ENCODE results near the gene ZNF800. TPM values are rescaled to one million over a fixed set of nuclear protein-coding genes. Genes with fewer than 3 reads are reported as not detected.

The ZNF800 gene
- total RNA-seq, 4 donors from 2014 or later = 24.7 to 35.6 (median 27.9) TPM

DNA sequence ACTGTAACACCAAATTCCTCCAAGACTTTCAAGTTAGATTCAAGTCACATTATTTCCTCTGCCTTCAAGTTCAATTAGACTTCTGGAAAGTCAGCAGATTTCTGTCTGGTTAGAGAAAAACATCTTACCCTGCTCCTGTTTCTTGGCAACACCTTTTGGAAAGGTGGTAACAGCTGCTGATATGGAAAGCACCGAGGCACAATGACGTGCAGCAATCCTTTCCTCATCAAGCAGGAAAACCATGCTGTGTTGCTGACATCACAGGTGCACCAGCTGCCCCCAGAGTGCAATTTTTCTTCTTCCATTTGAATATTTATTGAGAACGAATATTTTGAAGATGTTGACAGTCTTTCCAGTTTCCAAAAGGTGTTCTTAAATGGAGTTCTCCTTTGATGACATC lies 41.9 kb downstream of the ZNF800 start:
- DNase-seq (ENCODE audit: extremely low spot score) = no peak
- no peak for TF ChIP-seq EP300 (IDR thresholded peaks at IDR 0.05)
- TF ChIP-seq, protein P1, sequence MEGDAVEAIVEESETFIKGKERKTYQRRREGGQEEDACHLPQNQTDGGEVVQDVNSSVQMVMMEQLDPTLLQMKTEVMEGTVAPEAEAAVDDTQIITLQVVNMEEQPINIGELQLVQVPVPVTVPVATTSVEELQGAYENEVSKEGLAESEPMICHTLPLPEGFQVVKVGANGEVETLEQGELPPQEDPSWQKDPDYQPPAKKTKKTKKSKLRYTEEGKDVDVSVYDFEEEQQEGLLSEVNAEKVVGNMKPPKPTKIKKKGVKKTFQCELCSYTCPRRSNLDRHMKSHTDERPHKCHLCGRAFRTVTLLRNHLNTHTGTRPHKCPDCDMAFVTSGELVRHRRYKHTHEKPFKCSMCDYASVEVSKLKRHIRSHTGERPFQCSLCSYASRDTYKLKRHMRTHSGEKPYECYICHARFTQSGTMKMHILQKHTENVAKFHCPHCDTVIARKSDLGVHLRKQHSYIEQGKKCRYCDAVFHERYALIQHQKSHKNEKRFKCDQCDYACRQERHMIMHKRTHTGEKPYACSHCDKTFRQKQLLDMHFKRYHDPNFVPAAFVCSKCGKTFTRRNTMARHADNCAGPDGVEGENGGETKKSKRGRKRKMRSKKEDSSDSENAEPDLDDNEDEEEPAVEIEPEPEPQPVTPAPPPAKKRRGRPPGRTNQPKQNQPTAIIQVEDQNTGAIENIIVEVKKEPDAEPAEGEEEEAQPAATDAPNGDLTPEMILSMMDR (IDR thresholded peaks at IDR 0.05) = no peak
- TF ChIP-seq POLR2AphosphoS5 (IDR thresholded peaks at IDR 0.05) = no peak
- Histone ChIP-seq H3K4me1 (peaks cover 0 to 14% (median 11%) of the 10 kb centered on the region in 4 donors), H3K27me3 (no peaks in the 10 kb centered on the region), H3K9me3 (no peaks in the 10 kb centered on the region), H3K36me3 (peaks cover 0 to 14% (median 0%) of the 10 kb centered on the region in 4 donors), H3K27ac (replicated peaks in 1 of 4) (no peak overlapping the region), H3K4me3 (no peak overlapping the region)
- WGBS = 69% methylated on average over 3 of the region's 3 CpGs
- intact Hi-C loops (cut with DNase I) = no loop called here

DNA sequence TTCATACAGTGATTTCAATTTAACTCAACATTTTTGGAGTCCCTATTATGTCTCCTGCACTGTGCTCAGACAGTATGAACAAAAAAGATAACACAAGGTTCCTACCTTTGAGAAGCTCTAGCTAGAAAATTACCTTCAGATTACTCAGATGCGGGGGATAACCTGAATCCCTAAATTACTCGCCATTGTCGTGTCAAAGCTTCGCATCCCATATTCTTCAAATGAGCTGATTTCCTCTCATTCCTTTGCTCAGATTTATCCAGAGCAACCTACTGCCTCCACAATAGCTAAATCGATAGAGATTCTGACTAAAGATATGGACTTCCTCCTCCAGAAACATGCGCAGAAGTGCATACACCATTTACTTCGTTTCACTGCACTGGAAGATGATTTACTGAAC lies 42.6 kb downstream of the ZNF800 start:
- Histone ChIP-seq H3K36me3 (peaks cover 0 to 8% (median 0%) of the 10 kb centered on the region in 4 donors), H3K27me3 (no peaks in the 10 kb centered on the region), H3K9me3 (no peaks in the 10 kb centered on the region), H3K4me1 (peaks cover 0 to 14% (median 11%) of the 10 kb centered on the region in 4 donors), H3K27ac (replicated peaks in 1 of 4) (no peak overlapping the region), H3K4me3 (no peak overlapping the region)
- 92% methylated on average over 7 of the region's 7 CpGs for WGBS
- intact Hi-C loops (cut with DNase I) = no loop called here
- no peak for DNase-seq (ENCODE audit: extremely low spot score)
- TF ChIP-seq POLR2AphosphoS5 (IDR thresholded peaks at IDR 0.05) (no peak), EP300 (IDR thresholded peaks at IDR 0.05) (no peak), POLR2A (IDR thresholded peaks at IDR 0.05; ENCODE audit: low read depth) (no peak)
- TF ChIP-seq, protein P1 (IDR thresholded peaks at IDR 0.05) = no peak

DNA sequence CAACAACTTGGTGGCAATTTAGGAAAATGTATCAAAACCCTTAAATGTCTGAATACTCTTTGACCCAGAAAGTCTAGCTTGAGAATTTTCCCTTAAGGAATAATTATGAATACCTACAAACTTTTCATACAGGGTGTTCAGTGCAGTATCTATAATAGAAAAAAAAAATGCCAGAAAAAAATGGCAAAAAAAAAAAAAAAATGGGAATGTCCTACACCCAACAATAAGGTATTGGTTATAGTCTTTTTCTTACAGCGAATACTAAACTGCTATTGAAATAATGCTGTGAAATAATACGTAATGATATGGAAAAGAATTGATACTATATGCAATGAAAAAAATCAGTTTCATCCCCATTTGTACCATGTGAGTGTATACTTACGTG lies 44.3 kb downstream of the ZNF800 start:
- TF ChIP-seq EP300 (IDR thresholded peaks at IDR 0.05) (no peak), POLR2AphosphoS5 (IDR thresholded peaks at IDR 0.05) (no peak), POLR2A (IDR thresholded peaks at IDR 0.05; ENCODE audit: low read depth) (no peak)
- TF ChIP-seq, protein P1 (IDR thresholded peaks at IDR 0.05) = no peak
- Histone ChIP-seq H3K4me3 (peak overlapping the region; percentile 43 to 55 (median 46)), H3K27me3 (no peaks in the 10 kb centered on the region), H3K9me3 (no peaks in the 10 kb centered on the region), H3K36me3 (no peaks in the 10 kb centered on the region), H3K4me1 (peaks cover 0 to 14% (median 11%) of the 10 kb centered on the region in 4 donors), H3K27ac (replicated peaks in 1 of 4) (no peak overlapping the region)
- intact Hi-C loops (cut with DNase I) = no loop called here
- no peak for DNase-seq (ENCODE audit: extremely low spot score)
- WGBS = 94% methylated on average over 3 of the region's 3 CpGs

DNA sequence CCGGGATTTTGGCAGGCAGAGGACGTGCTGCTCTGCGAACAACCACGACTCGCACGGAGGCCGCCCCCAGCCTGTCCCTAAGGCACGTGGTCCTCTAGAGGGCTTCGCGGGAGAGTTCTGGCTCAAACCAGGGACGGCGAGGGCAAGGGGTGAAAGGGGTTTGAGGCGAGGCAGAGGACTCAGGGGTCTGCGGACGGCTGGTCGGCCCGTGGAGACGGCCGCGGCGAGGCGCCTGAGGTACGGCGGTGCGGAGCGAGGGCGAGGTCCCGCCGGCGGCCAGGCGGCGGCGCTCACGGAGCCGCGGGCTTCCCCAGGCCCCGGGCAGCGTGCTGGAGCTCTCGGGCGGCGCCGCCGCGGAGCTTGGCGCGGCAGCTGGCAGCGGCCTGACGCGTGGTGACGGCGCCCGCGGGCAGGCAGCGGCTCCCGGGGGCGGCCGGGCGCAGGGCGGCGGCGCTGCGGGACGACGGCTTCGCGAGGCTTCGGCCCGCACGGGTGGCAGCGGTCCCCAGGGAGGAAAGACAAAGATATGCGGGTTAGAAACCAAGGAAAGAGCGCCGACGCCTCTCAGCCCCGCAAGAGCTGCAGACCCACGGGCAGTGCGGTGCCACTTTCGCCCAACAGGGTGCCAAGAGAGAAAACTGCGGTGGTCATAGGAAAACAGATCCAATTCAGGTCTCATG lies 44.8 kb downstream of the ZNF800 start:
- H3K36me3 ChIP-seq = no peaks in the 10 kb centered on the region
- H3K4me1 ChIP-seq = peaks cover 0 to 14% (median 11%) of the 10 kb centered on the region in 4 donors
- no peak for DNase-seq (ENCODE audit: extremely low spot score)
- no peaks in the 10 kb centered on the region for H3K27me3 ChIP-seq
- intact Hi-C loops (cut with DNase I) = no loop called here
- H3K4me3 ChIP-seq = peak overlapping the region; percentile 43 to 55 (median 46)
- peaks cover 0 to 5% (median 2%) of the 10 kb centered on the region in 4 donors for H3K9me3 ChIP-seq
- H3K27ac ChIP-seq (replicated peaks in 1 of 4) = no peak overlapping the region
- WGBS = 6% methylated on average over 45 of the region's 79 CpGs
- TF ChIP-seq, protein P1 (IDR thresholded peaks at IDR 0.05) = peak in 2 of 3 experiments; percentile 51 to 64
- TF ChIP-seq POLR2AphosphoS5 (IDR thresholded peaks at IDR 0.05) (no peak), EP300 (IDR thresholded peaks at IDR 0.05) (no peak)
